Activated T-helper 1 cell treated with Interleukin-2 at 50 U/mL for 16 hours (primary cell): ENCODE results near the gene ATP8A2.

Source experiments
- DNase-seq: peaks from one replicate; pipeline ENCODE4 v3.0.0-alpha.2; 2020; ENCODE audit warnings: low read depth

ATP8A2 gene

DNA sequence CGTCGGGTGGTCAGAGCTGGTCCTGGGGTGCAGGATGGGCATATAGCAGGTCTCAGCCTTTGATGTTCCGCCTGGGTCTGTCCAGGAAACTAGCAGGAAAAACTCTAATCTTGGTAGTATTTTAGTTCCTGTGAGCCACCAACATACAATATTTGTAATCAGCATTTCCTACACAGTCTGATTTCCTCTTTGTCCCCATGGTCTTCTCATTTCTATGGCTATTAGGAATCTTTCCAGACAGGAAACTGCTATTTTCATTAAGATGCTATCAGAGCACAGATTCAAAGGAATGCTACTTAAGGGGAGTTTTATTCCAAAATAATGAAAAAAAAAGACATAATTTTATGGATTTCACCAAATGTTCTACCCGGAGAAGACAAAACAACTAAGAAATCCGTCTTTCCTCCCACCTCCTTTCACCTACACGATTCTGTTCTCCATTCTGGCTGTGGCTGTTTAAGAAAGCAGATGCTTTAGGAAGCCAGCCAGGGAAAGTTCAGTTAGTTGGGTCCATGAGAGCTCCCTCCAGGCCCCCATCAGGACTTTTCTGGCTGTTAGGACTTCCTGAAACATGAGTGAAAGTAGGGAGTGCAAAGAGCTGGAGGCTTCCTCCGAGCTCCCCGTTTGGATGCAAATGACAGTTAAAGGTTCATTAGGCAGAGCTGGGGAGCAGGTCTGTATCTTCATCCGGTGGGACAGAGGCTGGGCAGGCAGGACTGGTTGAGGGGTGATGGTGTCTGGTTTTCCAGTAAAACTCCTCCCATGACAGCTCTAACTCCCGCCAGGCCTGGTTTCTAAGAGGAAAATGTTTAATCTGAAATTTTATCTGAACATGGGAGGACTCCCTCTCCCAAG, 643.7 kb downstream of the ATP8A2 start:
- DNase-seq, result no peak

DNA sequence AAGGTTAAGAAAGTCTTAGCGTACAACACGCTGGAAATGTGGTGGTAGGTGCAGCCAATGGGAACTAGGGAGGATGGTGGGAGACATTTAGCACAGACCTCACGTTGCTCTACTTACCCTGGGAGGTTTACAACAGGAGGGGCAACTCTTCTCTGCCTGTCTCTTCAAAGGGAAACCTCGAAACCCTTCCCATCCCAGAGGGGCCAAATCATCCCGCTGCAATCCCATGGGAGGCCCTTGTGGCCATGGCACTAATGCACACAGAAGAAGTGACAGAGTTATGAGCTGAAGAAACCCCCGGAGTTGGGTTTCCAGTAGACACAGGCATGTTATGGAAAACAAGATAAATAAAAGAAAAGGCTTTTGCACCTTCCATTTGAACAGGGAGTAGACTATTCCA, 644.4 kb downstream of the ATP8A2 start:
- no peak for DNase-seq

DNA sequence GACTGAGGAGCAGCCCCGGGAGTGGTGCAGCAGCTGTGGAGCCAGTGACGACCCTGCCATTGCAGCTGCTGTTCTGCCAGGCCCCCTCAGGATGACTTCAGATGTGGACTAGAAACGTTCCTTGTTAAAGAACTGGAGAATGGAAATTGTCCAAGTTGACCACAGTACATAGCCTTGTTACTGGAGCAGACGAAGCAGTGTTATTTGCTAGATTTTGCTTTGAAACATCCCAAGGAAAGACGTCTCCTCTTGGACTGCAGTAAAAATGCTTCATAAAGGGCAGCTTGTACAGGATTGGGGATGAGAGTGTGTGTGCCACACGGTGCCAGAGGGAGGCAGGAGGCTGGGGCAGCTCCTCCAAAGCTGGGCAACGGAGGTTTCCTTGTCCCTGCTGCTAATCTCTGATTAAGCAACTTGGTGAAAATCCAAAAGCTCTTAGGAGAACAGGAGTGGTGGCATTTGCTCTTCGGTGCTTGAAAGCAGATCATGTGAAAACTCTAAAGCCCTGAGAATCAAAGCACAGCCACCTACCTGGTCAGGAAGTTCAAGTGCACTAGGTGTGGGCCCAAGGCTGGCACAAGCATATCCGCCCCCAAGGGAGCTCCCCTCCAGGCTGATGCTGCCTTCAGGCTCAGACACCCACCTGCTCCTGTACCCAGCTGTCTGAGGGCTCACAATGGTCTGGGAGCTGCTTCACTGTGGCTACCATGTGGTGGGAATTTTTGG, 645.6 kb downstream of the ATP8A2 start:
- no peak for DNase-seq

DNA sequence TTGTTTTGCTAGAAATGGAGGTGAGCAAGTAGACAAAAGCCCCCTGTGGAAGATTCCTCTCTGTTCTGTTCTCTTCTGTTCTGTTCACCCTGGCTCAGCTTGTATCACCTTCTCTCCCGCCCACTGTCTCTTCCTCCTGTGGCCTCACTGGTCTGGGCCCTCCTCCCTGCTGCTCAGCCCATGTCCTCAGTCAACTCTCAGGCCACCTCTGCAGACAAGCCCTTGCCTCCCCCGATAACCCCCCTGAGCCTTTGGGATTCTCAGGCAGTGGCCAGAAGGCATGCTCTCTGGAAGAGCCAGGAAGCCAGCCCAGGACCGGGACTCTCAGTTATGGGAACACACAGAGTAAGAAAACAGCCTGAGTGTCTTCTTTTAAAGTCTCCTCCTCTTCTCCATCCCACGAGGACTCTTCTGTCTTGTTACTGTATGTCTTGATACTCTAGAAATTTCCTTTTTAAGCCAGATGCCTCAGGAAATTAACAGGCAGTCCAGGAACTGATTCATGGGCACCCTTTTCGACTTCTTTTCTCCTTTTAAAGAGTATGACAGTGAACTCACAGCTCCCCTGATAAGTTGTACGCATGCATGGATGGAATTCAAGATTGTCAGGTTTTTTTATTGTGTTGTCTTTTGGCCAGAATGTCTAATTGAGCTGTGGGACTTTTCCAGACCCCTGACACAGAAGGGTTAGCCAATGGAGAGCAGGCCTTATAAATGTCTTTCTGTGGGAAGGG, 646.3 kb downstream of the ATP8A2 start:
- DNase-seq, result no peak

DNA sequence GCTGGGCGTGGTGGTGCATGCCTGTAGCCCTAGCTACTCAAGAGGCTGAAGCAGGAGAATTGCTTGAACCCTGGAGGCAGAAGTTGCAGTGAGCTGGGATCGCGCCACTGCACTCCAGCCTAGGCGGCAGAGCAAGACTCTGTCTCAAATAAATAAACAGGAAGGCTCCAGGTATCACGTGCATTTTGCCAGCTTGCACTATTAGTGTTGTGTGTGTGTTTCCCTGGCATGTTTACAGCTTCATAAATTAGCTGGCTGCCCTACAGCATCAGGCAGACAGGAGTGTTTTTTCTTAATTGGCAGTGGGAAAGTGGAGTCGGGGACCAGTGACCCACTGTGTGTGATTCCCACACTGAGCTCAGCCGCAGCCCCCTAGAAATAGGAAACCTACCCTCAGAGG, 647.5 kb downstream of the ATP8A2 start:
- DNase-seq, result no peak

DNA sequence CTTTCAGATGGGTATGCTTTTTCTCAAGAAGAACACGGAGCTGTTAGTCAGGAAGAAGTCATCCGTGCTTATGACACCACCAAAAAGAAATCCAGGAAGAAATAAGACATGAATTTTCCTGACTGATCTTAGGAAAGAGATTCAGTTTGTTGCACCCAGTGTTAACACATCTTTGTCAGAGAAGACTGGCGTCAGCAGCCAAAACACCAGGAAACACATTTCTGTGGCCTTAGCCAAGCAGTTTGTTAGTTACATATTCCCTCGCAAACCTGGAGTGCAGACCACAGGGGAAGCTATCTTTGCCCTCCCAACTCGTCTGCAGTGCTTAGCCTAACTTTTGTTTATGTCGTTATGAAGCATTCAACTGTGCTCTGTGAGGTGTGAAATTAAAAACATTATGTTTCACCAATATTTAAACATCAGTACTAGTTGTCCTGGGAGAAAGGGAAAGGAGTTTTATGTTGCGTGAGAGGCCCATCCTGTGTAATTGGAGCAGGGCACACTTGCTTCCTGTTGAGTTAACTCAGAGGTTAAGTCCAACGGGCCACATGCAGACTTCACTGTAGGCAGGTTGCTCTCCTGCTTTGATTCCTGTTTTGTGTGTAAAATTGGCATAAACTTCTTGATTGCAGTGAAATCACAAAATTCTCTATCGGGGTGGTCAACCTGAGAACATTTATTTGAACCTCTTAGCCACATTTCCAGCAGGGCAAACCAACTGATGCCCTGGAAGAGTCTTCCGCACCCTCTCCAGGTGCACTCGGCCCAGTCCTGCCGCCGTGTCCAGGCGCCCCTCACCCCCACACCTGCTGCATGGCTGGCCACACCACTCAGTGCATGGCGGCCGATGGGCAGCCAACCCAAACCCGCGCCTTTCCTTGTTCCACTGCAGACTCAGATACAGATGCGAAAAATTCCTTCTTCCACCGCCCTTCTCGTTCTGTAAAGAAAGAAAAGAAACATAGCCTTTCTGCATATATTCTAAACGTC, 648.4 kb downstream of the ATP8A2 start:
- no peak for DNase-seq

- no peak for DNase-seq
Observed at GRCh38 chr13:26020891-26021290, 649.1 kb downstream of the ATP8A2 start.

GRCh38 chr13:26021516-26021915, 649.7 kb downstream of the ATP8A2 start:
- no peak for DNase-seq

DNA sequence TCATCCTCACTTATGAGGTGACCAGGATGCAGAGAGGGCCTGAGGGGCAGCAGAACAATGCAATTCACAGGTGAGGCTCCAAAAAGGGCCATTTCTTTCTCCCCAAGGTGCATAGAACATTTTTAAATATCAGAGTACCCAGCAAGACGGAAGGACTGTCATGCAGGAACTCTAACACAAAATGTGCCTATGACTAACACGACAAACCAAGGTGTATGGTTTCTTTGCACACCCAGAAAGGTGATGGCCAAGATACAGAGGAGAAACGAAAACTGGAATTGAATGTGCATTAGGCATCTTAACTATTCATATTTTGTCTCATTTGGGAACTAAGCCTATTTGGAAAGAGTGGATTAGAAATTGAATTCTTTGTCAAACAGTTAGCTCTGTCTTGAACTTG, 650.2 kb downstream of the ATP8A2 start:
- DNase-seq, result no peak

- no peak for DNase-seq
Observed at GRCh38 chr13:26022538-26023292, 650.9 kb downstream of the ATP8A2 start.

- DNase-seq, result no peak
Observed at GRCh38 chr13:26024558-26024957, 652.8 kb downstream of the ATP8A2 start.

DNA sequence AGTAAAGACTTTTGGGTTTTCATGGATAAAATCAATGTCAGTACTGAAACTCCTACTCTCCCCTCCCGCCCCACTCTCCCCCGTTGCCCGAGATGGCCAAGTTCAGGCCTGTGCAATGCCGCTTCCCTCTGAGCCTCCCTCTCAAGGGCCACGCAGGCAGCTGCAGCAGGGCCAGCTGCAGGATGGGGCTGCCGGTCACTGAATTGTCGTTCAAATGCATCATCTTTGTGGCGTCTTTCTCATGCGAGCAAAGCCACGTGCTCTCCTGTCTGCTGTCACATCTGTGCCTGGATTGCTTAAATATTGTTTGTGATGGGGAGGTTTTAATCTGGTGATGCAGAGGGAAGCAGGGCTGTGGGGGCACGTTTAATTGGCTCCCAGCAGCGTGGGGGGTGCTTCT, 653.4 kb downstream of the ATP8A2 start:
- no peak for DNase-seq

DNA sequence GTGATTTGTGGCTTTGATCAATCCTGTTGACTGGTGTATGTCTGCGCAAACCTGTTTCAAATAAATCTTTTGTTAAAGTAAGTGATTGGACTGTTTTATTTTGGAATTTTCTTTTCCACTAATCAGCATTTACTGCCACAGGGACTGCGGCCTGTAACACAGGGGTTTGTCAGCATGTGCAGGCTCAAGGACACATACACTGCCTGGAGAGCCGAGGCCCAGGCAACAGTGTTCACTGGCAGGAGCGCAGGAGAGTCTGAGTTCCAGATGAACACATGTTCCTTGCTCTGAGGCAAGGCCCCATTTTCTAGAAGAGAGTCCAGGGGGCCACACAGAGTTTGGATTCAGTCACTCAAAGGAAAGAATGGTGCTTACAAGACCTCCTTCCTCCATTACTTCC, 654.0 kb downstream of the ATP8A2 start:
- no peak for DNase-seq

- no peak for DNase-seq
Observed at GRCh38 chr13:26026211-26026610, 654.4 kb downstream of the ATP8A2 start.

DNA sequence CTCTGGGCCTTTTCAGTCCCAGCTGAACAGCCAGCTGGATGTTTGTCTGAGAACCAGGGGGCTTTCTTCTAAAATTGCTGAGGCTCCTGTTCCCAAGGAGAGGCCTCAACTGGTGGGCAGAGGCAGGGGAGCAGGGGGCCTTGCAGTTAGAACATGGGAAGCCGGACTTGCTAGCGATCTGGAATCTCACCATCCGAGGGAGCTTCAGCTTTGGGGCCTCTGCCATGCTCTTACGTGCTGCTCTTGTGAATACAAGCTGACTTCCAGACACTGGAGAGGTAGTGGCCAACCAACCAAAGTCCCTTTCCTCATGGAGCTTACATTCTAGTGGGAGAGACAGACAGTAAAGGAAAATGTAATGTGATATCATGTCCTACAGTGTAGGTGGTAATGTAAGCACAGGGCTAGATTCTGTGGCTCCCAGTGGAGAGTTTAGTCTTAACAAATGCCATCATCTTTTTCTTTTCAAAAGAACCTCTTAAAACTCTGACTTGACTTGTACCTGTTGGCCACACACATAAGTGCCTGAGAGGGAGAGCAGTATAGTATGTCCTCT, 657.9 kb downstream of the ATP8A2 start:
- DNase-seq, result no peak

GRCh38 chr13:26030331-26030730, 658.6 kb downstream of the ATP8A2 start:
- no peak for DNase-seq

GRCh38 chr13:26034018-26034417, 662.2 kb downstream of the ATP8A2 start:
- no peak for DNase-seq

- no peak for DNase-seq
Observed at GRCh38 chr13:26036383-26036782, 664.6 kb downstream of the ATP8A2 start.

GRCh38 chr13:26037302-26037701, 665.5 kb downstream of the ATP8A2 start:
- DNase-seq, result no peak

DNA sequence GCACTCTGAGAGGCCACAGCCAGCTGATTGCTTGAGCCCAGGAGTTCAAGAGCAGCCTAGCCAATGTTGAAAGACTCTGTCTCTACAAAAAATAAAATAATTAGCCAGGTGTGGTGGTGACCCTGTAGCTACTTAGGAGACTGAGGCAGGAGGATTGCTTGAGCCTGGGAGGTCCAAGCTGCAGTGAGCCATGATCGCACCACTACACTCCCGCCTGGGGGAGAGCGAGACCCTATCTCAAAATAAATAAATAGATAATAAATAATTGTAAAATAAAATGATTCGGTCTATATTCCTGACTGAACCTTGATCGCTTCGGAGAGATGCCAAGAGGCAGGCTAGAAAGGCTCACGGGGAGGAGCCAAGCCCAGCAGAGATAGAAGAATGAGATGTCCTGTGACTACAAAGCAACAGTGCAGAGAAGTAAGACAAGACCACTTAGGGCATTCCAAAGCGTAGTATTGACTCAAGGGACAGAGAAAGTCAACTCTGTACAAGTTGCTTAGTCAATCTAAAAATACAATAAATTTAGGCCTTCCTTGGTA, 667.2 kb downstream of the ATP8A2 start:
- no peak for DNase-seq
